HL-60 (cell line): ENCODE data around the gene SOX6.

Experiments used
- CTCF ChIP-seq: IDR thresholded peaks from one replicate; pipeline ENCODE4 v1.5.1; 2011; ENCODE audit warnings: low read length, control low read depth, inconsistent platforms; ENCODE audit not compliant: insufficient read depth
- GABPA ChIP-seq: IDR thresholded peaks from 2 replicates; pipeline ENCODE4 v1.6.1; 2012; ENCODE audit warnings: low read depth

- TF ChIP-seq CTCF (no peak), GABPA (no peak)
Measured at GRCh38 chr11:16317712-16318111, 38.6 kb downstream of the SOX6 start.
